HG02588 (cell line): ENCODE measurements around the gene PRH1.

Experiments
- ATAC-seq: cut with Tn5 transposase; IDR thresholded peaks from one replicate; pipeline ENCODE4 v1.9.1; 2021; ENCODE audit warnings: mild to moderate bottlenecking, moderate library complexity; ENCODE audit not compliant: unreplicated experiment

Gene PRH1

DNA sequence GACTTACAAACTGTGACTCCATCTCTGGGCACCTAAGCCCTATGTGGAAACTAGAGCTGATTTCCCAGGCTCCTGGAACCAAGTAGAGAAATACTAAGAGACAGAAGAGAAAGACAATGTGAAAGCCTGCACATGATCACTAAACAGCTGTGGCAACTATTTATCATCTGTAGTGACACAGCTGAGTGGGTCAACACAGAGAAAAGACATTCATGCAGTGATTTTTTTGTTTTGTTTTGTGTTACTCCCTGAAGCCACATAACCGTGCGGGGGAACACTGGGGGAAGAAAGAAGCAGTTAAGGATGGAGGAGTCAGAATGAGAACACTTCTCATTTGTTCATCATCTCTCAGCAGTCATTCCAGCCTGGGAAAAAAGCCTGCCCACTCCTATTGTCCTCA, 36.3 kb downstream of the PRH1 start:
- ATAC-seq, result no peak

GRCh38 chr12:10842862-10843261, 41.2 kb downstream of the PRH1 start:
- ATAC-seq, result no peak

DNA sequence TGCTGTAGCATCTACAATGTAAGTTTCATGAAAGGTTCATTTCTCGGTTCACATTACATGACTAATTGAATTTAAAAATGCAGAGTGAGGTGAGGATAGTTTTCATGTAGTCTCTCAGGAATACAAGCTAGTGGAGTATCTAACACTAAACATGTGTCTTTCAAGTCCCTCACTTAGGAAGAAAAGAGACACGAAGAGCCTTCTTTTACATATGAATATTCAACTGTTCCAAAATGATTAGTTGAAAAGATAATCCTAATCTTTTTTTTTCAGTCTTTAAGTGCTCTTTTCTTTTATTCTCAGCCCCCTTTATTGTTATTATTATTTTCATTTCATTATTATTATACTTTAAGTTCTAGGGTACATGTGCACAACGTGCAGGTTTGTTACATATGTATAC, 45.6 kb downstream of the PRH1 start:
- ATAC-seq, result no peak
